HL-60 (cell line): ENCODE results near the gene TMEM200A.

ENCODE experiments used
- CTCF ChIP-seq: IDR thresholded peaks from one replicate; pipeline ENCODE4 v1.5.1; 2011; ENCODE audit warnings: low read length, control low read depth, inconsistent platforms; ENCODE audit not compliant: insufficient read depth
- GABPA ChIP-seq: IDR thresholded peaks from 2 replicates; pipeline ENCODE4 v1.6.1; 2012; ENCODE audit warnings: low read depth
- POLR2AphosphoS5 ChIP-seq: IDR thresholded peaks from 2 replicates; pipeline ENCODE4 v1.6.1; 2012; ENCODE audit warnings: low read depth
- REST ChIP-seq: IDR thresholded peaks from 2 replicates; pipeline ENCODE4 v1.6.1; 2012; ENCODE audit warnings: low read depth; ENCODE audit not compliant: insufficient replicate concordance
- SPI1 ChIP-seq: IDR thresholded peaks from 2 replicates; pipeline ENCODE4 v1.6.1; 2012; ENCODE audit warnings: low read depth, mild to moderate bottlenecking, borderline replicate concordance

- no peak for TF ChIP-seq CTCF
- TF ChIP-seq POLR2AphosphoS5 = no peak
- TF ChIP-seq REST = no peak
- no peak for TF ChIP-seq SPI1
- no peak for TF ChIP-seq GABPA
Observed at GRCh38 chr6:130447374-130447773, 81.6 kb downstream of the TMEM200A start.
